AG08395 (cell line): ENCODE data around the gene ABCA2.
A peak's percentile ranks its signal among the peaks of the same experiment; 100 is the strongest.

ENCODE experiments used
- DNase-seq: peaks from one replicate; pipeline ENCODE4 v3.0.0; 2012; ENCODE audit warnings: mixed read lengths, low spot score

Gene ABCA2, protein sequence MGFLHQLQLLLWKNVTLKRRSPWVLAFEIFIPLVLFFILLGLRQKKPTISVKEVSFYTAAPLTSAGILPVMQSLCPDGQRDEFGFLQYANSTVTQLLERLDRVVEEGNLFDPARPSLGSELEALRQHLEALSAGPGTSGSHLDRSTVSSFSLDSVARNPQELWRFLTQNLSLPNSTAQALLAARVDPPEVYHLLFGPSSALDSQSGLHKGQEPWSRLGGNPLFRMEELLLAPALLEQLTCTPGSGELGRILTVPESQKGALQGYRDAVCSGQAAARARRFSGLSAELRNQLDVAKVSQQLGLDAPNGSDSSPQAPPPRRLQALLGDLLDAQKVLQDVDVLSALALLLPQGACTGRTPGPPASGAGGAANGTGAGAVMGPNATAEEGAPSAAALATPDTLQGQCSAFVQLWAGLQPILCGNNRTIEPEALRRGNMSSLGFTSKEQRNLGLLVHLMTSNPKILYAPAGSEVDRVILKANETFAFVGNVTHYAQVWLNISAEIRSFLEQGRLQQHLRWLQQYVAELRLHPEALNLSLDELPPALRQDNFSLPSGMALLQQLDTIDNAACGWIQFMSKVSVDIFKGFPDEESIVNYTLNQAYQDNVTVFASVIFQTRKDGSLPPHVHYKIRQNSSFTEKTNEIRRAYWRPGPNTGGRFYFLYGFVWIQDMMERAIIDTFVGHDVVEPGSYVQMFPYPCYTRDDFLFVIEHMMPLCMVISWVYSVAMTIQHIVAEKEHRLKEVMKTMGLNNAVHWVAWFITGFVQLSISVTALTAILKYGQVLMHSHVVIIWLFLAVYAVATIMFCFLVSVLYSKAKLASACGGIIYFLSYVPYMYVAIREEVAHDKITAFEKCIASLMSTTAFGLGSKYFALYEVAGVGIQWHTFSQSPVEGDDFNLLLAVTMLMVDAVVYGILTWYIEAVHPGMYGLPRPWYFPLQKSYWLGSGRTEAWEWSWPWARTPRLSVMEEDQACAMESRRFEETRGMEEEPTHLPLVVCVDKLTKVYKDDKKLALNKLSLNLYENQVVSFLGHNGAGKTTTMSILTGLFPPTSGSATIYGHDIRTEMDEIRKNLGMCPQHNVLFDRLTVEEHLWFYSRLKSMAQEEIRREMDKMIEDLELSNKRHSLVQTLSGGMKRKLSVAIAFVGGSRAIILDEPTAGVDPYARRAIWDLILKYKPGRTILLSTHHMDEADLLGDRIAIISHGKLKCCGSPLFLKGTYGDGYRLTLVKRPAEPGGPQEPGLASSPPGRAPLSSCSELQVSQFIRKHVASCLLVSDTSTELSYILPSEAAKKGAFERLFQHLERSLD (N-terminal part only)

DNA sequence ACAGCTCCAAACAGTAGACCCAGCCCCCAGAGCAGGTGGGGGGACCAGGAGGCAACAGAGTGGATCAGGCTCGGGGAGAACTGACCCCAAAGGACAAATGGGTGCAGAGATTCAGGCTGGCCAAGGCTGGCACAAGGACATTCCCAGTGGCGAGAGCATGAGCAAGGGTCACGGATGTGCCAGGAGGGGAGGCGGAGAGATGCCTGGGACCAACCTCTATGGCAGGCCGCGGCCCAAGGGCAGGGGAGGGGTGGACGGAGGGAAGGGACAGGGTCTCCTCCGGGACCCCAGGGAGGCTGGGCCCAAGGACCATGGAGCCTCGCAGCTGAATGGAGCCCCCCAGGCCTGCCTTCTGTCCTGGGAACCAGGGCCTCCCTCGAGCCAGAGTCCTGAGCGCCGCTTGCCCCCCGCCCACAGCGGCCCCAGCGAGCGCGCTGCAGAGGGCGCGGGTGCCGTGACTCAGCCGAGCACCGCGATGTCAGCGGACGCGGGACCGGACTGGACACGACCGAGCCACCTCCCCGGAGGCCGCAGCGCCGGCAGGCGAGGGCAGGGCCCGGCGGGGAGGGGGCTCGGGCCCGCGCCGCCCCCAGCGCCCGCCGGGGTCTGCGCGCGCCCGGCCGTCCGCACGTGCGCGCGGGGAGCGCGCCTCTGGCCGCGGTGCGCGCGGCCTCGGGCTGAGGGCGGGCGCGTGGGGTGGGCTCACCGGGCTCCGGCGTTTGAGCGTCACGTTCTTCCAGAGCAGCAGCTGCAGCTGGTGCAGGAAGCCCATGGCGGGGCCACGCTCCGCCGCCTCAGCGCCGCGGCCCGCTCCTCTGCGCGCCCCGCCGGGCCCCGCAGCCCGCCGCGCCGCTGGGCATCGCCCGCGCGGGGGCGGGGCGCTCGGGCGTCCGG lies at the start of gene ABCA2:
Gene ABCA2, minus strand, starts transcription at position 869 of the 894 bp plus-strand sequence. Its CDS starts 97 bp downstream, at position 772.
- no peak for DNase-seq

DNA sequence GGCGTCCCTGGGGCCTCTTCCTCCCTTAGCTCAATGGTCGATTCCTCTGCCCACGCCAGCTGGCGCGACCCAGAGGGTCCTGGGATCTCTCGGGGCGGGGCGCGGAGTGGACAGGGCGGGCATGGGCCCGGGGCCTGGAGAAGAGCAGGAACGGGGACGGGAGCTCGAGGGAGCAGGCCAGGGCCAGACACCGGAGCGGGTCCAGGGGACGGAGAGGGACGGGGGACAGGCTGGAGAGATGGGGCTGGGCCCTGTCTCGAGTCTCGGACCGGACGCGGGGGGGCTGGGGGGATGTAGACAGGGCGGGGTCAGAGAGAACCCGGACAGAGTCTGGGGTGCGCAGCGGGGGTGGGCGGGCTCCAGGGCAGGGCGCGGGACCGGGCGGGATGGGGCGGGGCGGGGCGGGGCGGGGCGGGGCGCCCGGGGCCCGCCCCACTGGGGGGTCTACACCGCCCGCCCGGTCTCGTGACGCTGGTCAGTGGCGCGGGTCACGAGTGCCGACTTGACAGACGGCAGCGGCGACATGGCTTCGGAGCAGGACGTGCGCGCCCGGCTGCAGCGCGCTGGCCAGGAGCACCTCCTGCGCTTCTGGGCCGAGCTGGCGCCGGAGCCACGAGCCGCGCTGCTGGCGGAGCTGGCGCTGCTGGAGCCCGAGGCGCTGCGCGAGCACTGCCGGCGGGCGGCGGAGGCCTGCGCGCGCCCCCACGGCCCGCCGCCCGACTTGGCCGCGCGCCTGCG lies 49.1 kb upstream of the ABCA2 start, which contains the start of gene UAP1L1:
Gene UAP1L1, plus strand, starts transcription at position 508 of the 738 bp plus-strand sequence. Its CDS starts 16 bp downstream, at position 524.
- peak; percentile 86 for DNase-seq

DNA sequence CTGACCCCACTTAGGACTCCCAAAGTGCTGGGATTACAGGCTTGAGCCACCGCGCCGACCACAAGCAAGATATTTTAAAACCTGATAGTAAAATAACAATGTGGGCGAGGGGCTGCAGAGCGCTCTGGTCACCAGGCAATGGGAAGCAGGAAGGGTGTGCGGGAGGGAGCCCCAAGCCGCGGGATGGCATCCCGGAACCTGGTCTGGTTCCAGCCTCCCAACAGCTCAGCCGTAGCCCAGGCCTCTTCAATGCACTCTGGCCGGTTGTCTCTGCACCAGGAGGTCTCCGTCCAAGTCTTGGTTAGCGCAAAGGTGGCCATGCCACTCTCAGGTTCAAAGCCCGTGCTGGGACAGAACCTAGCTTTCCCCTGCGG lies 48.6 kb upstream of the ABCA2 start:
- no peak for DNase-seq

DNA sequence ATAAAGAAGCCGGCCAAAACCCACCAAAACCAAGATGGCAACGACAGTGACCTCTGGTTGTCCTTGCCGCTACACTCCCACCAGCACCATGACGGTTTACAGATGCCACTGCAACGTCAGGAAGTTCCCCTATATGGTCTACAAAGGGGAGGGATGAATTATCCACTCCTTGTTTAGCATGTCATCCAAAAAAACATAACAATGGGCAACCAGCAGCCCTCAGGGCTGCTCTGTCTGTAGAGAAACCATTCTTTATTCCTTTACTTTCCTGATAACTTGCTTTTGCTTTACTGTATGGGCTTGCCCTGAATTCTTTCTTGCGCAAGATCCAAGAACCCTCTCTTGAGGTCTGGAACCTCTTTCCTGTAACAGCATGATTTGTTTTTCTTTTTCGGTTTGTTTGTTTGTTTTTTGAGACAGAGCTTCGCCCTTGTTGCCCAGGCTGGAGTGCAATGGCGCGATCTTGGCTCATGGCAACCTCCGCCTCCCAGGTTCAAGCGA lies 47.3 kb upstream of the ABCA2 start:
- no peak for DNase-seq

DNA sequence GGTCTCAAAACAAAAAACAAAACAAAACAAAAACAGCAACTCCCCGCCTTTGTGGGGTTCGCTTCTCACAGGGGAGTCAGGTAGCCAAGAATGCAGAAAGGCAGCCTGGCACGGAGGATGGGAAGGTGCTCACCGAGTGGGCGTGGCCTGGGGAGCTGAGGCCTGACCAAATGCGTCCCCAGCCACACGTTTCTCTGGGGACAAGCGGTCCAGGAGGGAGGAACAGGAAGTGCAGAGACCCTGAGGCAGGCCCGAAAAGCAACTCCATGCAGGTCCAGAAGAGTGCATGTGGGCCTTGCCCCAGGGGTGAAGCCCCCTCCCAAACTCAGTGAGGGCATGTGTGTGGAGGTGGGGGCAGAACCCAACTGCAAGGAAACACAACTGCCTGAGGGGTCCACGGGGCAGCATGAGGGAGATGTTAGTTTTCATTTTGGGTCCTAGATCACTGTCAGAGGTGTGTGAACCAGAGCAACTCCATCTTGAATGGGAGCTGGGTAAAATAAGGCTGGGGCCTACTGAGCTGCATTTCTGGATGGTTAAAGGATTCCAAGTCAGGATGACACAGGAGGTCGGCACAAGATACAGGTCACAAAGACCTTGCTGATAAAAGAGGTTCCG lies 46.7 kb upstream of the ABCA2 start:
- no peak for DNase-seq

DNA sequence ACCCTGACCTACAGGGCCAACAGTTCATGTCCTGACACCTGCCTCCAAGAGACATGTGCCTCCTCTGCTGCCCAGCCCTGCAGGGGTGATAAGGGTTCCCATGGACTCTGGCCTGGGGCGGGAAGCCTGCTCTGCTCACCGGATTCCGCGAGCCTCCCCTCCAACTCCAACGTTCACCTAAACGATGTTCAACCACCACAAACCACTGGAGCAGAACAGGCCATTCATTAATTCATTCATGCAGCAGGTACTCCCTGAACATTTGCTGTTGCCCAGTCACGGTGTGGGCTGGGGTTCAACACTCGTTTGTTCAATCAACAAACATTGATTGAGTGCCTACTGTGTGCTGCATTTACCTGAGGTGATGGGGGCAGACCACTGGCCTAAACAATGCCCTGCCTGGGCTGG lies 46.0 kb upstream of the ABCA2 start:
- DNase-seq, result no peak

DNA sequence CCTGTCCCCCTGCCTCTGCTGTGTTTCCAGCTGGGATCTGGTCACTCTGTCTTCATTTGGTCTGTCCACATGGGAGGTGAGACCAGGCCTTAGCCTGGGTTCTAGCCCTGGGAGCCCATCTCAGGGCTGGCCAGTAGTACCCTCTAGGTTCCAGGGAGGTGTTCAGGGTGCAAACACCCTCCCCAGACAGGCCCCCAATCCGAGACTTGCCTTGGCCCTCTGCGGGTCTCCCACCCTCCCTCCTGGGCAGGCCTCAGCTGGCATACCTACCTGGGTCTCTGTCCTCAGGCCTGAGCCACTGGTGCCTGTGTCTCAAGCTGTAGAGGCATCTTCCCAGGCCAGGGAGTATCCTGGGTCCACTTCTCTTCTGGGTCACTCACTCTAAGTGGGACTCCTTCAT lies 43.2 kb upstream of the ABCA2 start:
- DNase-seq, result no peak

DNA sequence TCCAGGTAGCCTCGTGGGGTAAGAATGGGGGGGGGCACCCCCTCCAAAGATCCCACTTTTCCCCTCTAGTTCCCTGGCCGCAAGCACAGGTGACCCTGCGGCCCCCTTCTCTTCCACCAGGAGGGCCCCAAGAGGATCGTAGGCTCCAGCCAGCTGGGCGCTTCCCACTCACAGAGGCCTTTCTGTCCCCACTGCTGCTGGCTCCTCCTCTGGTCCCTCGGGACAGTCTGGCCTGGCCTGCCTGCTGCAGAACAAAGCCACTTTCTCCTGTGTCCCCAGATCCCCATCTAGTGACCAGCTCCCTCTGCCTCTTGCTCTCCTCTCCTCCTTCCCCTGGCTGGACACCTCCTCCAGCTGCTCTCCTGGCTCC lies 42.9 kb upstream of the ABCA2 start:
- DNase-seq, result peak; percentile 2

DNA sequence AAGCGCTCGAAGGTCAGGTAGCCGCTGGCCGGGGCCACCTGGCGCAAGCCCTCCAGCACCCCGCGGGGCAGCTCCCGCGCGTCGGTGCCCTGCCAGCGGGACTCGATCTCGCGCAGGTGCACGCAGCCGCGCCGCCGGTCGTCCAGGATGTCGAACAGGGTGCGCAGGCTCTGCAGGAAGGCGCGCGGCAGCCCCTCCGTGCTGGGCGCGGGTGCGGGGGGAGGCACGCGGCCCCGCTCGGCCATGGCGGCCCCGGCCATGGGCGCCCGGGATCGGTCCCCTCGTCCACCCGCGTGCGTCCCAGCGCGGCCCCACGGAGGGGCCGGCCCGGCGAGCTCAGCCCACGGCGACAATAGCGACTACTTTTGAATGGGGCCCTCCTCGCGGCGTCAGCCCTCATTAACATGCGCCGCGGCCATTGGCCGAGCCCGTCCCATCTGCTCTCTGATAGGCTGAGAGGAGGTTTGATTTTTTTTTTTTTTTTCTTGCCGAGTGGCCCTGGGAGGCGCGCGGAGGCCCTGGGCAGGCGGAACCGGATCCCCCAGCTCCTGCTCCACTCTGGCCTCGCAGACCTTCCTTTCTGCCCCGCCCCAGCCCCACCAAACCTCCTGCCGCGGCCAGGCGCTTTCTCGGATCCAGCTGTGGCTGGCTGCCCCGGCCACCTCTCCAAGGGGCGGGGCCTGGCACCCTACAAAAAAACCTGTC lies 42.3 kb upstream of the ABCA2 start, which contains the start of gene SAPCD2:
Gene SAPCD2, minus strand, starts transcription at position 357 of the 705 bp plus-strand sequence. Its CDS starts 97 bp downstream, at position 260.
- DNase-seq, result peak; percentile 94

DNA sequence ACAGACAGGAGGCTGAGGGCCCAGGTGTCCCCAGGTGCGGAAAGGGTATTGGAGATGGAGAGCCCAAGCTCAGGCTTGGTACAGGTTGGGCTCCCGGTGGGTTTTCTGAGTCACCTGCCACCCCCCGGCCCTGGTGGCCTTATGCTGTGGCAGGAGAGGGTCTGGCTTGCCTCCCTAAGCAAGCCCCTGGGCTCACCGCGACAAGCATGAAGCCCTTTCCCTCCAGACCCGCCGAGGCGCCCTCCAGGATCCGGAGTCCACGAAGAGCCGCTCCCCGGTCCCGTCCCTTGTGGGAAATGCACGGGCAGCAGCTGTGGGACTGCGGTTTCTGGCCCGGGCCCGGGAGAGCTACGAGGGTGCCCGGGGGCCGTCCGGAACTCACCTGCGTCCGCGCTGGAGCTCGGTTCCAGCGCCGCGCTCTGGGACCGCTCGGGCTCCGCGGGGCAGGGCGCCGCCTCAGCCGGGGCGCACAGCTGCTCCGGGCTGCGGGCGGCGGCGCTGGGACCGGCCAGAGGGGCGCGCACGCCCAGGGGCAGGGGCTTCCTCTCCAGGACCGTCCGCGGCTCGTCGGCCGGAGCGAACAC lies 41.6 kb upstream of the ABCA2 start:
- no peak for DNase-seq

DNA sequence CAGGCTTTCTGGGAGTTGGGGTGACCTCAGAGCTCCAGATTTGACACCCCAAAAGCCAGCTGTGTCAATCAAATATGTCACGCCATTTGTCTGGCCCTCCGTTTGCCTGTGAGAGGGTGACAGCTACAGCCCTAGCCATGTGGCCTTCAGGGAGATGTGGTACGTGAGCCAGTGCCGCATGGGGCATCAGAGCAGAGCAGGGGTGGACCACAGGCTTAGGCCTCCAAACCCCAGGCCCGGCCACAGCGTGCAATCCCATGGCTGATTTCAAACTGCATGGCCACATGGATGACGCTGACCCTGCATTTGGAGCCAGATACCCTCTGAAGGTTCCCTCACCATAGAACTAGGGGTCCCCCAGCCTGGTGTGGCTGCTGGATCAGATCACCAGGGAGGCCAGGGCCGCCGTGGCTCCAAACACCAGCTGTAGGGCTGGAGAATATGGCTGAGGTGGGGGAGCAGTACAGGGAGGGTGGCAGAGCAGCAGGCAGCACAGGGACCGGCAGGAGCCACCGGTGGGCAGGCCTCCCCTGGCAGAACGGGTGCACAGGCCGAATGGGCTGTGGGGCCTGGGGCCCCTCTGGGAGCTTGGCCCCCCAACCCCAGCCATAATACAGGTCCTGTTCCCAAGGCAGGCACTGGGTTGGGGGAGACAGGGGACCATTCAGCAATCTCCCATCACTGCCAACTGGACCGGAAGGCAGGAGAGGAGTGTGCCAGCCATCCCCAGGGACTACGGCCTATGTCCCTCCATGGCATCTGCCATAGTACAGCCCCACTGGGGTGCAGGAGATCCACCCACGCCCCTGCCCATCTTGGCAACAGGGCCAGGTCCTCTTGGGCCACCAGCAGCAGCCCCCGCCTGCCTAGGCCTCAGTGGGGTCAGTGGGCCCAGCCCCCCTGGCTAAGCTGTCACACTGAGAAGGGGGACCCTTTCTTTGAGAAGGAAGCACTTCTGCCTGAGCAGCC lies 40.8 kb upstream of the ABCA2 start:
- DNase-seq, result no peak

DNA sequence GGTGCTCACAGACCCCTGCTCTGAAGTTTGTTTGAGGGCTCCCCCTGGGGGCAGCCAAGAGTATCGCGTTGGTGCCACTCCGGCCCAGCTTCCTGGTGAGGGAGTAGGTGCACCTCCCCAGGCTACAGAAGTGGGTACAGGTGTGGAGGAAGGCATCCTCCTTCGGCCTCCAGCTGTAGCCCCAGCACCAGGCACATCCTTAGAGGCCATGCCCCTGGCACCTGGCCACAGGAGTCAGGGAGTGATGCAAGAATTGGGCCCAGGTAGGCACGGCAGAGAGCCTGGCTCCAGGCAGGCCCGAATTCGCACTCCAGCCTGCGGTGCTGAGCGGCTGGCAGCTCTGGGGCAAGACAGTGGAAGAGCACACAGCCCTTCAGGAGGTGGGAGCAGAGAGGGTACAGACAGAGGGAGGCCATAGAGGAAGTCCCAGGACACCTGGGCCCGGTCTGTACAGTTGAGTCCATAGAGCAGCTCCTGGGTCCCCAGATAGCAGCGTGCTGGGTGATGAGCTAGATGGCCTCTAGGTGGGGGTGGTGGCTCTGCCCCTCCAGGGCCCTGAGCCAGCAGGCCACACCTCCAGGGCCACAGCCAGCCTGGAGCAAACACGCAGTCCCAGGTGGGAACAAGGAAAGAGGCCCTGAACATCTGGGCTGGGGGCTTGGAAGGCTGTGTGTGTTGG lies 40.0 kb upstream of the ABCA2 start:
- peak; percentile 73 for DNase-seq

DNA sequence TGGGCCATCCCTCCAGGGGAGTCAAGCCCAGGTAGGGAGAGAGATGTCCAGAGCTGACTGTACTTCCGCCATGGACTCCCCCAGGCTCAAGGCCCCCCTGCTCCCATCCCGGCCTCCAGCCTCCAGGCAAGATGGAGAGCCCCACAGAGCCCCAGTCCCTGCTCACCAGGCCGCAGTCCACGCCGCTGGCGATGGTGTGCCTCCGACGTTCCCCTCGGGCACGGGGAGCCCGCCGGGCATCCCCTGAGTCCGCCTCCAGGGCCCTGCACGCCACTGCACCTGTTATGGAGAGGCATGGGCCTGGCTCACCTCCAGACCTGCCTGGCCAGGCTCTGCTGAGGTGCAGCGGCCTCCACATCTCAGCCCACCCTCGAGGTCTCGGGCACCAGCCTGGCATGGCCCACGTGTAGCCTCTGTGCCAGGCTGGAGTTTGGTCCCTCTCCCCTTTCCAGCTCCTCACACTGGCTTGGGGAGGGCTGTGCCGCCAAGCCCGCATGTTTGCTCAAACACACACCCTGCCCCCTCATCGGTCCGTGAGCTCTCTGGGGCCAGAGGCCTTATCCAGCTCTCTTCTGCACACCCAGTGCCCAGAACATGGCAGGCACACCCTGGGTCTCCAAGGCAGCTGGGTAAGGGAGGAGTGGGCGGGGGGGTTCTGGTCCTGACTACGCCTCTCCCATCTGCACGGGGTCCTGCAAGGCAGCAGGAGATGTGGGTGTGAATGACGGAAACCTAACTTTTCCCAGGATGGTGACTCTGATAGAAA lies 38.2 kb upstream of the ABCA2 start:
- no peak for DNase-seq

DNA sequence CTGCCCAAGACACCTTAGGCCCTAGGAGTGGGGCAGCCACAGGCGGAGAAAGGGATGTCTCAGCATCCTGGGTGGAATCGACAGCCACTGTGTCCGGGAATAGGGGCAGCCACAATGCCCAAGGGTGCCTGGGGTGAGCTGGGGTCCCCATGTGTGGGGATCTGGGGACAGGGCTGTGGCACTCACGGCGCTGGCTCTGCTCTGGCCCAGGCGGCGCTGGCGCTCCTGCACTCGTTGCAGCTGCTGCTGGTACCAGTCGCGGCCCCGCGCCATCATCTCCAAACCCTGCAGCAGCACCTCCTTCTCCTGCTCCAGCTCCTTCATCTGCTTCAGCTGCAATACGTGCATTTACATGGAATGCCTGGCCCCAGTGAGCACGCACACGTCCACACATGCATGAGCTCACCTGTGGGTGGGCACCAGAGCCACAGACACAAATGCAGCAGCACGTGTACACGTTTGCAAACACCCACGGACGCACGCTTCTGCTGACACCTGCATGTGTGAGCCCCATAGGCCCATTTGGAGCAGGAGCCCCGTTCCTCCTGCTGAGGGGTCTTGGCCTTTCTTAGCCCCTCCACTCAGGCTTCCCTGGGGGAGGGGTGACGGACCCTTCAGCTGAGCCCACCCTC lies 37.4 kb upstream of the ABCA2 start:
- DNase-seq, result no peak

DNA sequence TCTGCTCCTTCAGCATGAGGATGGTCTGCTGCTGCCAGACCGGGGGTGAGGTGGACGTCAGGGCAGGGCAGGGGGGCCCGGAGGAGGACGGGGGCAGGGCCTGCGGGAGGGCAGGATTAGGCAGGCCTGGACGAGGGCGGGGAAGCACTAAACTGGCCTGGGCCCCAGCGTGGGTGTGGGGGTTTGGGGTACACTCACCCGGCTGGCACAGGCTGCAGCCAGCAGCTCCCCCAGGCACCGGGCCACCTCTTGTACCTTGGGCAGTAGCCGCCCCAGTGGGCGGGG lies 36.8 kb upstream of the ABCA2 start:
- no peak for DNase-seq
